ENCODE data around the gene BLOC1S6. TPM values are rescaled to one million over a fixed set of nuclear protein-coding genes. Genes with fewer than 3 reads are reported as not detected.

Gene BLOC1S6
- total and polyA plus RNA-seq, 2 of the 8 experiments (the other 6 are each of a cell fraction or from before 2014, with no cell fraction given) = 4.5 to 28.8 TPM

DNA sequence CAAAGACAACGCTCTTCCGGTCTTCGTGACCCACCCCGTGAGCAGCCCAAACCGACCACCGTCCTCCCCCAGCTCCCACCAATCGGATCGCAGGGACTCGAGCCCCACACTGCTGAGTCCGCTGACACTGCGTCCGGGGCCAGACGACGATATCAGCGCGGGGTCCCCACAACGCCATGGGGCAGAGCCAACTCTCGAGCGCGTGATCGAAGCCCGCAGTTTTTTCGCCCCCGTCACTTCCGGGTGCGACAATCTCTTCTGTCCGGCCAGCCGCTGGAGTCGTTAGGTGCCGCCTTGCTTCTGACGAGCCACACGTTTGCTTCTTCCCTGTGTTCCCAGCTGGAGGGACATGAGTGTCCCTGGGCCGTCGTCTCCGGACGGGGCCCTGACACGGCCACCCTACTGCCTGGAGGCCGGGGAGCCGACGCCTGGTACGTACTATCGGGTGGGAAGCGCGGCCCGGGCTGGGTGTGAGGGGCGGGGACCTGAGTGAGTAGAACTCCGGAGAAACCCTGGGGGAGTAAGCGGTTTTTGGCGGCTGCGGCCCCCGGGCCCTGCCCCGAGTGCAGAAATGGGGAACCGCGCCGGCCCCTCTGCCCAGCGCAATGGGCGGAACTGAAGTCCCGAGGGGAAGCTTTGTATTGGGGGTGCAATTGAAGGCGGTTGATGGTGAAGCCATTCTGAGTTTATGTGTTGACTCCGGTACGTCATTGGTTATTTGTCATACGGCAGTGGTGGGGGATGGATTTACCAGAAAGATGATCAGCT is at the start of gene BLOC1S6 (continued):
- TF ChIP-seq, protein P1, sequence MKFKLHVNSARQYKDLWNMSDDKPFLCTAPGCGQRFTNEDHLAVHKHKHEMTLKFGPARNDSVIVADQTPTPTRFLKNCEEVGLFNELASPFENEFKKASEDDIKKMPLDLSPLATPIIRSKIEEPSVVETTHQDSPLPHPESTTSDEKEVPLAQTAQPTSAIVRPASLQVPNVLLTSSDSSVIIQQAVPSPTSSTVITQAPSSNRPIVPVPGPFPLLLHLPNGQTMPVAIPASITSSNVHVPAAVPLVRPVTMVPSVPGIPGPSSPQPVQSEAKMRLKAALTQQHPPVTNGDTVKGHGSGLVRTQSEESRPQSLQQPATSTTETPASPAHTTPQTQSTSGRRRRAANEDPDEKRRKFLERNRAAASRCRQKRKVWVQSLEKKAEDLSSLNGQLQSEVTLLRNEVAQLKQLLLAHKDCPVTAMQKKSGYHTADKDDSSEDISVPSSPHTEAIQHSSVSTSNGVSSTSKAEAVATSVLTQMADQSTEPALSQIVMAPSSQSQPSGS (IDR thresholded peaks at IDR 0.05; ENCODE audit: low read length) = 0 out of 2 replicates have a peak, but pooled peaks have one; percentile 11
- TF ChIP-seq SP4 (IDR thresholded peaks at IDR 0.05; ENCODE audit: low read length) = no peak
- TF ChIP-seq TAF7 (optimal IDR thresholded peaks at IDR 0.05; ENCODE audit: borderline replicate concordance, low read depth, low read length) = peak; percentile 70
- TF ChIP-seq POLR2AphosphoS5 (IDR thresholded peaks at IDR 0.05; ENCODE audit: low read depth, low read length) = peak; percentile 88
- TF ChIP-seq, protein P2, sequence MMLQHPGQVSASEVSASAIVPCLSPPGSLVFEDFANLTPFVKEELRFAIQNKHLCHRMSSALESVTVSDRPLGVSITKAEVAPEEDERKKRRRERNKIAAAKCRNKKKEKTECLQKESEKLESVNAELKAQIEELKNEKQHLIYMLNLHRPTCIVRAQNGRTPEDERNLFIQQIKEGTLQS (IDR thresholded peaks at IDR 0.05; ENCODE audit: insufficient read depth, low read depth, low read length) = no peak
- TF ChIP-seq MAFK (IDR thresholded peaks at IDR 0.05; ENCODE audit: low read depth, low read length) = no peak
- peak; percentile 2 for TF ChIP-seq NANOG (IDR thresholded peaks at IDR 0.05; ENCODE audit: insufficient read depth, low read depth, low read length, poor library complexity, severe bottlenecking)
- 0 out of 2 replicates have a peak, but pooled peaks have one; percentile 23 for TF ChIP-seq BRCA1 (IDR thresholded peaks at IDR 0.05; ENCODE audit: low read depth, low read length)
- TF ChIP-seq, protein P3, sequence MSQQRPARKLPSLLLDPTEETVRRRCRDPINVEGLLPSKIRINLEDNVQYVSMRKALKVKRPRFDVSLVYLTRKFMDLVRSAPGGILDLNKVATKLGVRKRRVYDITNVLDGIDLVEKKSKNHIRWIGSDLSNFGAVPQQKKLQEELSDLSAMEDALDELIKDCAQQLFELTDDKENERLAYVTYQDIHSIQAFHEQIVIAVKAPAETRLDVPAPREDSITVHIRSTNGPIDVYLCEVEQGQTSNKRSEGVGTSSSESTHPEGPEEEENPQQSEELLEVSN (IDR thresholded peaks at IDR 0.05) = peak; percentile 79
- TF ChIP-seq EGR1 (IDR thresholded peaks at IDR 0.05; ENCODE audit: borderline replicate concordance, low read depth, low read length) = peak; percentile 6; the same call in 1 of the 2 replicates
- TF ChIP-seq EZH2 (IDR thresholded peaks at IDR 0.05; ENCODE audit: low read depth, low read length, severe bottlenecking) = no peak
- TF ChIP-seq CHD1 (IDR thresholded peaks at IDR 0.05; ENCODE audit: low read depth, low read length) = no peak; the same call in 1 of the 2 replicates
- TF ChIP-seq SIX5 (IDR thresholded peaks at IDR 0.05; ENCODE audit: low read depth, low read length) = no peak
- TF ChIP-seq JUND (IDR thresholded peaks at IDR 0.05; ENCODE audit: low read length) = no peak; the same call in 1 of the 2 replicates
- TF ChIP-seq ASH2L (IDR thresholded peaks at IDR 0.05; ENCODE audit: low read length) = peak; percentile 83
- TF ChIP-seq HDAC2 (IDR thresholded peaks at IDR 0.05; ENCODE audit: borderline replicate concordance in 1 of 2, low read depth in 2 of 2, low read length in 2 of 2) = no peak
- peak; percentile 72; the same call in 1 of the 2 replicates for TF ChIP-seq GTF2F1 (IDR thresholded peaks at IDR 0.05; ENCODE audit: borderline replicate concordance, low read depth, low read length)
- peak; percentile 40 for TF ChIP-seq YY1 (IDR thresholded peaks at IDR 0.05; ENCODE audit: low read depth, low read length)
- no peak for TF ChIP-seq POU5F1 (IDR thresholded peaks at IDR 0.05; ENCODE audit: low read depth, low read length)
- no peak for TF ChIP-seq RBBP5 (IDR thresholded peaks at IDR 0.05; ENCODE audit: borderline replicate concordance, low read depth, low read length)
- no peak for TF ChIP-seq BACH1 (IDR thresholded peaks at IDR 0.05; ENCODE audit: low read length)

Data from H1 (cell line).